ENCODE measurements around the gene DIP2C.

- TF ChIP-seq CTCF (conservative IDR thresholded peaks at IDR 0.05), result no peak
- TF ChIP-seq ZFX (IDR thresholded peaks at IDR 0.05), result no peak
Measured at GRCh38 chr10:663466-663751, 26.1 kb downstream of the DIP2C start.
